Kidney epithelial cell (primary cell): ENCODE results near the gene EIF4ENIF1. TPM values are rescaled to one million over a fixed set of nuclear protein-coding genes. Genes with fewer than 3 reads are reported as not detected.

ENCODE experiments used
- DNase-seq: peaks from one replicate; pipeline ENCODE4 v3.0.0-alpha.2; 2010; ENCODE audit warnings: low read depth
- H3K27me3 ChIP-seq: 2 replicates; pipeline ENCODE4 v1.6.0; 2011; ENCODE audit warnings: low read length; ENCODE audit not compliant: control insufficient read depth, insufficient read depth
- H3K36me3 ChIP-seq: 2 replicates; pipeline ENCODE4 v1.5.1; 2011; ENCODE audit warnings: low read length; ENCODE audit not compliant: control insufficient read depth, insufficient read depth
- H3K4me3 ChIP-seq: 2 replicates; pipeline ENCODE4 v1.5.1; 2011; ENCODE audit warnings: low read depth, mild to moderate bottlenecking, control low read depth, low read length
- total RNA-seq: library from RNA; depleted of rRNA; stranded (reverse); fragments of >200 nt; gene quantifications from 2 replicates; pipeline ENCODE4 v1.2.3, GENCODE V29; 2015
- TF ChIP-seq, protein P1 (sequence below): IDR thresholded peaks from 2 replicates; pipeline ENCODE4 v1.5.1; 2011; ENCODE audit warnings: mild to moderate bottlenecking, moderate library complexity, low read length, control low read depth, inconsistent platforms; ENCODE audit not compliant: insufficient read depth, poor library complexity, severe bottlenecking

EIF4ENIF1 gene, protein sequence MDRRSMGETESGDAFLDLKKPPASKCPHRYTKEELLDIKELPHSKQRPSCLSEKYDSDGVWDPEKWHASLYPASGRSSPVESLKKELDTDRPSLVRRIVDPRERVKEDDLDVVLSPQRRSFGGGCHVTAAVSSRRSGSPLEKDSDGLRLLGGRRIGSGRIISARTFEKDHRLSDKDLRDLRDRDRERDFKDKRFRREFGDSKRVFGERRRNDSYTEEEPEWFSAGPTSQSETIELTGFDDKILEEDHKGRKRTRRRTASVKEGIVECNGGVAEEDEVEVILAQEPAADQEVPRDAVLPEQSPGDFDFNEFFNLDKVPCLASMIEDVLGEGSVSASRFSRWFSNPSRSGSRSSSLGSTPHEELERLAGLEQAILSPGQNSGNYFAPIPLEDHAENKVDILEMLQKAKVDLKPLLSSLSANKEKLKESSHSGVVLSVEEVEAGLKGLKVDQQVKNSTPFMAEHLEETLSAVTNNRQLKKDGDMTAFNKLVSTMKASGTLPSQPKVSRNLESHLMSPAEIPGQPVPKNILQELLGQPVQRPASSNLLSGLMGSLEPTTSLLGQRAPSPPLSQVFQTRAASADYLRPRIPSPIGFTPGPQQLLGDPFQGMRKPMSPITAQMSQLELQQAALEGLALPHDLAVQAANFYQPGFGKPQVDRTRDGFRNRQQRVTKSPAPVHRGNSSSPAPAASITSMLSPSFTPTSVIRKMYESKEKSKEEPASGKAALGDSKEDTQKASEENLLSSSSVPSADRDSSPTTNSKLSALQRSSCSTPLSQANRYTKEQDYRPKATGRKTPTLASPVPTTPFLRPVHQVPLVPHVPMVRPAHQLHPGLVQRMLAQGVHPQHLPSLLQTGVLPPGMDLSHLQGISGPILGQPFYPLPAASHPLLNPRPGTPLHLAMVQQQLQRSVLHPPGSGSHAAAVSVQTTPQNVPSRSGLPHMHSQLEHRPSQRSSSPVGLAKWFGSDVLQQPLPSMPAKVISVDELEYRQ
- total RNA-seq = 11.9 and 15.0 TPM in 2 replicates

DNA sequence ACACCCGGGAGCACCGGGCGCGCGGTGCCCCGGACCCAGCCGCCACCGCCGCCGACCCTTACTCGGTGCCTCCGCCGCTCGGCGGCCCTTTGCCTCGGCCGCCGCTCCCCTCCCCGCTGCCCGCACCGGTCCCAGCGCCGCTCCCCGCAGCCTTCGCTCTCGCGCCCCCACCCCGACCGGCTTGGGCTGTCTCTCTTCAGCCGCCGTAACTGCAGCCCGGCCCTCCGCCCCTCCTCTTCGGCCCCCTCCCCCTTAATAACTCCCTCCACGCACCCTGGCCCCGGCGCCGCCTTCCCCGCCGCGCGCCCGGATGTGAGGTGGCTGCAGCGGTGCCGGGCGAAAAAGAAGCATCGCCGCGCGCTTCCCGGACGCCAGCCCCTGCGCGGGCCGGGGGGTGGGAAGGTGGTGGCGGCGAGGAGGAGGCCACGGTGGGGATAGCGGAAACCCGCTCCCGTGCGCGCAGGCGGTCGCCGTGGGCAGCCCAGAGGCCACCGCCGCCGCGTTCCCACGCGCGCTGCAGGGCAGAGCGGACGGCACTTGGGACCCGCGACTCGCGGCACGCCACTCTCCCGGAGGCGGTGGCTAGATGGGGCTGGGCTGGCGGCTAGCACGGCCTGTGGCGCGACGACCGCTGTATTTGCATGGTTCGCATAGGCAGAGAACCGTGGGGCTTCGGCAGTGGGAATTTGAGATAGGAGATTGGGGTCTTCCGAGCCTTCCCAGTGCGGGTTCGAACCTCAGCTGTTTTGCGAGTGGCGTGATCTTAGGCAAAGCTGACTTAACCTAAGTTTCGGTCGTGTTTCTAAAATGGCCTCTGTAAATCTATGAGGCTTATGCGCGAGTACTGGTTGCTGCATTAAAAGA is at the start of gene EIF4ENIF1:
TSS of gene EIF4ENIF1 (minus strand) at position 211 of the 864 bp plus-strand sequence. CDS start 1,124 bp downstream, outside the sequence.
- TF ChIP-seq, protein P1, sequence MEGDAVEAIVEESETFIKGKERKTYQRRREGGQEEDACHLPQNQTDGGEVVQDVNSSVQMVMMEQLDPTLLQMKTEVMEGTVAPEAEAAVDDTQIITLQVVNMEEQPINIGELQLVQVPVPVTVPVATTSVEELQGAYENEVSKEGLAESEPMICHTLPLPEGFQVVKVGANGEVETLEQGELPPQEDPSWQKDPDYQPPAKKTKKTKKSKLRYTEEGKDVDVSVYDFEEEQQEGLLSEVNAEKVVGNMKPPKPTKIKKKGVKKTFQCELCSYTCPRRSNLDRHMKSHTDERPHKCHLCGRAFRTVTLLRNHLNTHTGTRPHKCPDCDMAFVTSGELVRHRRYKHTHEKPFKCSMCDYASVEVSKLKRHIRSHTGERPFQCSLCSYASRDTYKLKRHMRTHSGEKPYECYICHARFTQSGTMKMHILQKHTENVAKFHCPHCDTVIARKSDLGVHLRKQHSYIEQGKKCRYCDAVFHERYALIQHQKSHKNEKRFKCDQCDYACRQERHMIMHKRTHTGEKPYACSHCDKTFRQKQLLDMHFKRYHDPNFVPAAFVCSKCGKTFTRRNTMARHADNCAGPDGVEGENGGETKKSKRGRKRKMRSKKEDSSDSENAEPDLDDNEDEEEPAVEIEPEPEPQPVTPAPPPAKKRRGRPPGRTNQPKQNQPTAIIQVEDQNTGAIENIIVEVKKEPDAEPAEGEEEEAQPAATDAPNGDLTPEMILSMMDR = no peak
- Histone ChIP-seq H3K4me3 (peak within 1 kb of the TSS; percentile 71), H3K27me3 (no peaks in the 10 kb centered on the region), H3K36me3 (no peaks in the 10 kb centered on the region)
- no peak for DNase-seq

DNA sequence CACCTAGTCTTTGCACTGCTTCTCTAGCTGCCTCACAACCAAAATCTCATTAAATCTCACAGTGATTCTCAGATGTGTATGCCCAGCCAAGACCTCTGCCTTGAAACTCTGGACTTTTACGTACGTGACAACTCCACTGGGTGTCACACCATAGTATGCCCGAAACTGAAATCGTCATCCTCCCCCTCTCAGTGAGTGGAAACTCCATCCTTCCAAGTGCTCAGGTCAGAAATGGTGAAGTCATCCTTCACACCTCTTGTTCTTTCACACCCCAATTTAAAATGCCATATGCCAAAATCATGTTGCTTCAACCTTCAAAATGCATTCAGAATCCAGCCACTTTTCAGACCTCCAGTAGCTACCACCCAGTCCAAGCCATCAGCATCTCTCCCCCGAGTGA is 49.2 kb upstream of the EIF4ENIF1 start:
- H3K4me3 ChIP-seq = no peak overlapping the region
- no peak for DNase-seq
- no peaks in the 10 kb centered on the region for H3K36me3 ChIP-seq
- no peaks in the 10 kb centered on the region for H3K27me3 ChIP-seq
- TF ChIP-seq, protein P1 = no peak

DNA sequence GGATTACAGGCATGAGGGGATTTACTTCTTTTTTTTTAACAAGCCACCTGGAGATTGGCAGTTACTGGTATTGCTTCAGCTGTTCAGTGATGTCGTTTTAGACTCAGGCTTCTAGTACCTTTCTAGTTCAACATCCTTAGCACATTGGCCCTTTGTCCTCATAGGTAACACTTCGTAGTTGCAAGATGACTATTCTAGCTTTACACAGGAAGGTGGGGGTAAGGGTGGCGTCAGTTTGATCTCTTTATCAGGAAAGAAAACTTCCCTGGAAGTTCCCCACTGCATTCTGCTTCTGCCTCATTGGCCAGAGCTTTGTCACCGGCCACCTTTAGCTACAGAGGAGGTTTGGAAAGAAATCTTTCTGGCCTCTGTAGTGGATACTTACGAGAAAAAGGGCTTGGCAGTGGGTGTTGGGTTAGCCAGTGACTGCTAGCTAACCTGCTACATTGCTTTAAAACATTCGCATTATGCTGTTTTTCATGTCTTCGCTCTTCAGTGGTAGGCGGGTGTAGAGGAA is 47.4 kb upstream of the EIF4ENIF1 start:
- no peaks in the 10 kb centered on the region for H3K27me3 ChIP-seq
- H3K36me3 ChIP-seq = no peaks in the 10 kb centered on the region
- TF ChIP-seq, protein P1 = no peak
- H3K4me3 ChIP-seq = no peak overlapping the region
- DNase-seq = no peak

DNA sequence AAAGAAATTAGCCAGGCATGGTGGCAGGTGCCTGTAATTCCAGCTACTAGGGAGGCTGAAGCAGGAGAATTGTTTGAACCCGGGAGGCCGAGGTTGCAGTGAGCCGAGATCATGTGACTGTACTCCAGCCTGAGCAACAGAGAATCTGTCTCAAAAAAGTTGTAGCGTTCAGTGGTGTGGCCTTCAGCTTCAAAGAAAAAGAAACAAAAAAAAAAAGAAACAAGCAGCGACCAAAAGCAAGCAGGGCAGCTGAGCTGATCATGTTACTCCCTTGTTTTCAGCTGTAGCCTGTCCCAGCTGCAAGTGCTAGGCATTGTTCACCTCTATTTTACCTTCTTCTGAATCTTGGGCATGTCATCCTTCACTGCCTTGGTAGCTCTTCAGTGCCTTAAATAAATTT is 43.7 kb upstream of the EIF4ENIF1 start:
- no peak for DNase-seq
- Histone ChIP-seq H3K27me3 (no peaks in the 10 kb centered on the region), H3K36me3 (no peaks in the 10 kb centered on the region), H3K4me3 (no peak overlapping the region)
- TF ChIP-seq, protein P1 = no peak

DNA sequence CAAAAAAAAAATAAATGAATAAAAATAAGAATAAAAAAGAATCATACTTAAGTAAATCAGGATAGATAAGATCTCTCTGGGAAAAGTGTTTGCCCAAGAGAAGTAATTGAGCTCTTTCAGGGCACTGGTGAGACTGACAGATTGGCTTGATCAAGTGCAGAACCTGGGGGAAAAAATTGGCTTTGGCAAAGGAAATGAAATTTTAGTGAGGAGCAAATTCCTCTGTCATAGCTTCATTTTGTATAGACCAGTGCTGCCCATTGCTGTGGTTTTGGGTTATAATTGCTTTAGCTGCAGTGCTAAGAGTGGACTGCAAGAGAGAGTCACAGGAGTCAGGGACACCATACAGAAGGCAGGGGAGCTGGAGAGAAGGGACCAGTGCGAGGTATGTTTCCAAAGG is 42.4 kb upstream of the EIF4ENIF1 start:
- H3K27me3 ChIP-seq = no peaks in the 10 kb centered on the region
- no peaks in the 10 kb centered on the region for H3K36me3 ChIP-seq
- TF ChIP-seq, protein P1 = no peak
- H3K4me3 ChIP-seq = no peak overlapping the region
- DNase-seq = no peak
